Natural killer cell (primary cell): ENCODE results near the gene TMEM185B. TPM values are rescaled to one million over a fixed set of nuclear protein-coding genes. Genes with fewer than 3 reads are reported as not detected.
A peak's percentile ranks its signal among the peaks of the same experiment; 100 is the strongest.

Experiments
- ATAC-seq, 3 donors: fragments of 150-1000 bp in 2 of 3; fragments of 200-7000 bp in 1 of 3; cut with Tn5 transposase; 1 replicate in 1 of 3; 2 replicates in 2 of 3; pipeline ENCODE4 v1.10.0; 2021; ENCODE audit warnings: mild to moderate bottlenecking in 2 of 3, moderate library complexity in 2 of 3
- DNase-seq, 2 donors: peaks; one replicate each; pipeline versions ENCODE4 v3.0.0 to v3.0.0-alpha.2; 2013 to 2021; ENCODE audit warnings: mixed read lengths in 1 of 2
- H3K27ac ChIP-seq: one replicate; pipeline ENCODE4 v1.5.1; 2013; ENCODE audit warnings: mild to moderate bottlenecking, low read length
- H3K27me3 ChIP-seq: one replicate; pipeline ENCODE4 v1.6.1; 2013; ENCODE audit warnings: low read length; ENCODE audit not compliant: control insufficient read depth, insufficient read depth
- H3K36me3 ChIP-seq: one replicate; pipeline ENCODE4 v1.6.1; 2013; ENCODE audit warnings: low read length; ENCODE audit not compliant: control insufficient read depth, insufficient read depth
- H3K4me1 ChIP-seq: one replicate; pipeline ENCODE4 v1.6.1; 2013; ENCODE audit warnings: low read length; ENCODE audit not compliant: control insufficient read depth, insufficient read depth
- H3K4me3 ChIP-seq: one replicate; pipeline ENCODE4 v1.5.1; 2013; ENCODE audit warnings: low read length
- H3K9me3 ChIP-seq: one replicate; pipeline ENCODE4 v1.6.1; 2013; ENCODE audit warnings: low read length; ENCODE audit not compliant: control insufficient read depth, insufficient read depth
- H3K27ac Mint-ChIP-seq, 2 donors: one replicate each; pipeline ENCODE4 v1.8.0; 2022; ENCODE audit warnings: mild to moderate bottlenecking in 2 of 2, mixed read lengths in 2 of 2, moderate library complexity in 1 of 2
- H3K27me3 Mint-ChIP-seq, 2 donors: one replicate each; pipeline ENCODE4 v1.8.0; 2022; ENCODE audit warnings: low read depth in 2 of 2, mixed read lengths in 2 of 2
- H3K36me3 Mint-ChIP-seq: one replicate; pipeline ENCODE4 v1.8.0; 2022; ENCODE audit warnings: mixed read lengths
- H3K4me1 Mint-ChIP-seq, 2 donors: one replicate each; pipeline ENCODE4 v1.8.0; 2022; ENCODE audit warnings: mixed read lengths in 2 of 2
- H3K4me3 Mint-ChIP-seq: one replicate; pipeline ENCODE4 v1.8.0; 2022; ENCODE audit warnings: mild to moderate bottlenecking, moderate library complexity, mixed read lengths
- H3K9me3 Mint-ChIP-seq, 2 donors: one replicate each; pipeline ENCODE4 v1.8.0; 2022; ENCODE audit warnings: mixed read lengths in 2 of 2
- WGBS: methylation state at CpG from one replicate; pipeline ENCODE4 v1.1.7; 2013; ENCODE audit warnings: missing lambda C conversion rate; ENCODE audit not compliant: insufficient coverage; 5-methylcytosine and 5-hydroxymethylcytosine counted together
- intact Hi-C: fragments of 100-400 bp; cut with micrococcal nuclease; formaldehyde crosslinking; loops from one replicate; pipeline ENCODE4 v1.14.2; 2022
- total RNA-seq, 4 donors: library from RNA; stranded (reverse); fragments of 120-200 nt in 1 of 4; gene quantifications; one replicate each; pipeline versions ENCODE4 v1.2.3 to v1.2.4, GENCODE V29; 2013 to 2022
- TF ChIP-seq, protein P1 (sequence below): fragments of 200-600 bp; IDR thresholded peaks from one replicate; pipeline ENCODE4 v1.8.0; 2022; ENCODE audit warnings: antibody characterized with exemption

Gene TMEM185B
- total RNA-seq, 3 donors from 2014 or later (not counting 1 experiment from before 2014, with no cell fraction given): 19.9 to 25.2 (median 19.9) TPM

DNA sequence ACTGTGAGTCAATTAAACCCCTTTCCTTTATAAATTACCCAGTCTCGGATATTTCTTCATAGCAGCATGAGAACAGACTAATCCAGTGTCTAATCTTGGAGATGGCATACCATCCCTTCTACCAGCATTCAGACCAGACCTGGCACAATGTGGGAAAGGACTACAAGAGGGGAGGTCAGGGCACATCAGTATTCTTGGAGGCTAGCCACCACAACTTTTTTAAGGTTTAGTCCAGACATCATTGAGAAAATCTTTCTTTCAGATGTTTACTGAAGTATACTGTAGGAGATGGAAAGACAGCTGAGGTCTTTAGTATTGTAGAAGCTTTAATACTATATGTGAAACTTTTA, 33.4 kb upstream of the TMEM185B start:
- intact Hi-C loops: no loop called here
- Mint-ChIP-seq H3K4me1 (peaks cover 59 to 68% of the 10 kb centered on the region in 2 donors), H3K4me3 (no peak overlapping the region), H3K36me3 (no peaks in the 10 kb centered on the region), H3K27ac (peak overlapping the region in 1 of 2 donors; percentile 67), H3K27me3 (no peaks in the 10 kb centered on the region), H3K9me3 (no peaks in the 10 kb centered on the region)
- H3K9me3 ChIP-seq: peaks cover 7% of the 10 kb centered on the region
- TF ChIP-seq, protein P1, sequence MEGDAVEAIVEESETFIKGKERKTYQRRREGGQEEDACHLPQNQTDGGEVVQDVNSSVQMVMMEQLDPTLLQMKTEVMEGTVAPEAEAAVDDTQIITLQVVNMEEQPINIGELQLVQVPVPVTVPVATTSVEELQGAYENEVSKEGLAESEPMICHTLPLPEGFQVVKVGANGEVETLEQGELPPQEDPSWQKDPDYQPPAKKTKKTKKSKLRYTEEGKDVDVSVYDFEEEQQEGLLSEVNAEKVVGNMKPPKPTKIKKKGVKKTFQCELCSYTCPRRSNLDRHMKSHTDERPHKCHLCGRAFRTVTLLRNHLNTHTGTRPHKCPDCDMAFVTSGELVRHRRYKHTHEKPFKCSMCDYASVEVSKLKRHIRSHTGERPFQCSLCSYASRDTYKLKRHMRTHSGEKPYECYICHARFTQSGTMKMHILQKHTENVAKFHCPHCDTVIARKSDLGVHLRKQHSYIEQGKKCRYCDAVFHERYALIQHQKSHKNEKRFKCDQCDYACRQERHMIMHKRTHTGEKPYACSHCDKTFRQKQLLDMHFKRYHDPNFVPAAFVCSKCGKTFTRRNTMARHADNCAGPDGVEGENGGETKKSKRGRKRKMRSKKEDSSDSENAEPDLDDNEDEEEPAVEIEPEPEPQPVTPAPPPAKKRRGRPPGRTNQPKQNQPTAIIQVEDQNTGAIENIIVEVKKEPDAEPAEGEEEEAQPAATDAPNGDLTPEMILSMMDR: no peak
- DNase-seq: no peak
- H3K4me3 ChIP-seq: no peak overlapping the region
- H3K27me3 ChIP-seq: no peaks in the 10 kb centered on the region
- 50% methylated on average over 1 of the region's 1 CpG for WGBS
- ATAC-seq: no peak
- peaks cover 22% of the 10 kb centered on the region for H3K4me1 ChIP-seq
- H3K36me3 ChIP-seq: no peaks in the 10 kb centered on the region
- no peak overlapping the region for H3K27ac ChIP-seq

DNA sequence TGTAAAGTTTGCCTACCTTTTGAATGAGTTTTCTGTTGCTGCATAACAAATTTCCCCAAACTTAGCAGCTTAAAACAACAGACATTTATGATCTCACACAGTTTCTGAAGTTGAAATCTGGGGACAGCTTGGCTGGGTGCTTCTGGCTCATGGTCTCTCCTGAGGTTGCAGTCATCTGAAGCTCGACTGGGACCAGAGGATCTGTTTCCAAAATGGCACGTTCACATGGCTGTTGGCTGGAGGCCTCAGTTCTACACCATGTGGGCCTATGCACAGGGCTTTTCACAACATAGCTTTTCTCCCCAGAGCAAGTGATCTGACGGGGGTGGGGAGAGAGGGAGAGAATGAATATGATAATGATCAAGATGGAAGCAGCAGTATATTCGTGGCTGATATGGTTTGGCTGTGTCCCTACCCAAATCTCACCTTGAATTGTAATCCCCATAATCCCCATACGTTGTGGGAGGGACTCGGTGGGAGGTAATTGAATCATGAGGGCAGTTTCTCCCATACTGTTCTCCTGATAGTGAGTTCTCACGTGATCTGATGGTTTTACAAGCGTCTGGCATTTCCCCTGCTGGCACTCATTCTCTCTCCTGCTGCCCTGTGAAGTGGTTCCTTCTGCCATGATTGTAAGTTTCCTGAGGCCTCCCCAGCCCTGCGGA, 32.9 kb upstream of the TMEM185B start:
- Histone ChIP-seq H3K9me3 (peaks cover 7% of the 10 kb centered on the region), H3K4me3 (no peak overlapping the region), H3K36me3 (no peaks in the 10 kb centered on the region), H3K27ac (no peak overlapping the region), H3K27me3 (no peaks in the 10 kb centered on the region), H3K4me1 (peaks cover 17% of the 10 kb centered on the region)
- Mint-ChIP-seq H3K4me1 (peaks cover 61 to 70% of the 10 kb centered on the region in 2 donors), H3K27me3 (no peaks in the 10 kb centered on the region), H3K27ac (peak overlapping the region in 1 of 2 donors; percentile 67), H3K9me3 (no peaks in the 10 kb centered on the region), H3K36me3 (no peaks in the 10 kb centered on the region), H3K4me3 (no peak overlapping the region)
- DNase-seq (no peak), ATAC-seq (no peak)
- 57% methylated on average over 5 of the region's 9 CpGs for WGBS
- TF ChIP-seq, protein P1: no peak
- intact Hi-C loops: no loop called here

DNA sequence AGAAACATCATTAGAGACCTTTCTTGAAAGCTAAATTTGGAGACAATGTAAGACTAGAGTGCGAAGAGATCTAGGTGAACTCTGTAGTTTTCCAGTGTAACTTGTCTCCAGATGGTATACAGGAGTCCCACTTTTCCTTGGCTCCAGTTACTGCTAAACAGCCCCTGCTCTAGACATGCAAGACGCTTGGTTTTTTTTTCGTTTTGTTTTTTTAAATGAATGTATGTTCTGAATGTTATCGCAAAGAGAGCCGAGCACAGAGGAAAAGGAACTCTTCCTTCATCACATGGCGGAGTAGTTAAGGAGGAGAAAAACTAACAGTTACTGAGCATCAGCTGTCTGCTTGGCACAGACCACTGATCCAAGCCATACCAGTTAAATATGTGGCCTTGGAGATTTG, 31.9 kb upstream of the TMEM185B start:
- WGBS: 96% methylated on average over 6 of the region's 6 CpGs
- intact Hi-C loops: no loop called here
- peaks cover 15% of the 10 kb centered on the region for H3K4me1 ChIP-seq
- no peak for ATAC-seq
- peaks cover 0 to under 1% of the 10 kb centered on the region in 2 donors for H3K27me3 Mint-ChIP-seq
- H3K9me3 ChIP-seq: peaks cover 2% of the 10 kb centered on the region
- no peaks in the 10 kb centered on the region for H3K36me3 ChIP-seq
- TF ChIP-seq, protein P1: no peak
- peak overlapping the region in 1 of 2 donors; percentile 67 for H3K27ac Mint-ChIP-seq
- H3K4me3 Mint-ChIP-seq: peak overlapping the region; percentile 52
- no peak for DNase-seq
- peaks cover 61 to 70% of the 10 kb centered on the region in 2 donors for H3K4me1 Mint-ChIP-seq
- H3K36me3 Mint-ChIP-seq: no peaks in the 10 kb centered on the region
- no peak overlapping the region for H3K4me3 ChIP-seq
- no peaks in the 10 kb centered on the region for H3K9me3 Mint-ChIP-seq
- H3K27ac ChIP-seq: no peak overlapping the region
- H3K27me3 ChIP-seq: no peaks in the 10 kb centered on the region

- intact Hi-C loops: no loop called here
- Mint-ChIP-seq H3K9me3 (no peaks in the 10 kb centered on the region), H3K27ac (peak overlapping the region in 1 of 2 donors; percentile 96), H3K4me3 (peak overlapping the region; percentile 95), H3K36me3 (no peaks in the 10 kb centered on the region), H3K27me3 (peaks cover 0 to 5% of the 10 kb centered on the region in 2 donors), H3K4me1 (peaks cover 61 to 70% of the 10 kb centered on the region in 2 donors)
- H3K27ac ChIP-seq: no peak overlapping the region
- TF ChIP-seq, protein P1: no peak
- no peaks in the 10 kb centered on the region for H3K27me3 ChIP-seq
- no peak overlapping the region for H3K4me3 ChIP-seq
- H3K36me3 ChIP-seq: no peaks in the 10 kb centered on the region
- WGBS: 78% methylated on average over 8 of the region's 8 CpGs
- ATAC-seq: no peak
- no peaks in the 10 kb centered on the region for H3K9me3 ChIP-seq
- no peak for DNase-seq
- H3K4me1 ChIP-seq: peaks cover 15% of the 10 kb centered on the region
Observed at GRCh38 chr2:120254178-120254577, 31.0 kb upstream of the TMEM185B start.
